B cell (primary cell): Measurements from ENCODE around the gene MED31. TPM values are rescaled to one million over a fixed set of nuclear protein-coding genes. Genes with fewer than 3 reads are reported as not detected.
A peak's percentile ranks its signal among the peaks of the same experiment; 100 is the strongest.
"Not testable (repeated sequence)": the region's sequence is repeated elsewhere in the genome, so short reads cannot be mapped to it uniquely, and the experiment has no call there.

Source experiments
- ATAC-seq: fragments of 200-7000 bp; cut with Tn5 transposase; one replicate; pipeline ENCODE4 v1.10.0; 2021; ENCODE audit warnings: low read depth, mild to moderate bottlenecking, moderate number of reproducible peaks, moderate library complexity
- CTCF ChIA-PET: fragments of 350-600 bp; sonication (Branson Sonifier 250); formaldehyde crosslinking; loops from one replicate; lab custom pipeline; 2021; ENCODE audit warnings: antibody characterized with exemption, inconsistent platforms; lab: Charles Lee
- POLR2A ChIA-PET: fragments of 350-600 bp; sonication (Branson Sonifier 250); formaldehyde crosslinking; loops from one replicate; lab custom pipeline; 2021; ENCODE audit warnings: antibody characterized with exemption; lab: Charles Lee
- DNase-seq: peaks from one replicate; pipeline ENCODE4 v3.0.0; 2013
- H2AFZ ChIP-seq: 2 replicates; pipeline ENCODE4 v1.6.1; 2012; ENCODE audit warnings: mild to moderate bottlenecking, low read depth, low read length; ENCODE audit not compliant: insufficient read depth, poor library complexity, severe bottlenecking
- H3K27ac ChIP-seq, 2 donors: 1 replicate in 1 of 2; 2 replicates in 1 of 2; pipeline ENCODE4 v1.5.1; 2012 to 2013; ENCODE audit warnings: low read length in 2 of 2, mild to moderate bottlenecking in 2 of 2, moderate library complexity in 1 of 2
- H3K27me3 ChIP-seq, 4 experiments: fragments of 200-600 bp in 1 of 4; sonication (generic) in 1 of 4; replicated peaks in 1 of 4; 1 replicate in 2 of 4; 2 replicates in 2 of 4; pipeline versions ENCODE4 v1.6.1 to v1.7.0; 2013 to 2016; ENCODE audit warnings: low read length in 3 of 4, mild to moderate bottlenecking in 2 of 4, mixed read lengths in 1 of 4, moderate library complexity in 1 of 4; ENCODE audit not compliant: insufficient read depth in 4 of 4, control insufficient read depth in 3 of 4; ENCODE audit errors: control extremely low read depth in 1 of 4
- H3K36me3 ChIP-seq, 2 experiments: replicated peaks in 1 of 2; 1 replicate in 1 of 2; 2 replicates in 1 of 2; pipeline versions ENCODE4 v1.6.1 to v1.7.1; 2013; ENCODE audit warnings: low read length in 1 of 2; ENCODE audit not compliant: insufficient read depth in 2 of 2, control insufficient read depth in 1 of 2; ENCODE audit errors: control extremely low read depth in 1 of 2, extremely low read depth in 1 of 2
- H3K4me1 ChIP-seq, 2 donors: fragments of 200-600 bp in 1 of 2; sonication (generic) in 1 of 2; 1 replicate in 1 of 2; 2 replicates in 1 of 2; pipeline versions ENCODE4 v1.5.1 to v1.6.1; 2013 to 2017; ENCODE audit warnings: low read length in 2 of 2; ENCODE audit not compliant: control insufficient read depth in 2 of 2, insufficient read depth in 2 of 2
- H3K4me2 ChIP-seq: replicated peaks from 2 replicates; pipeline ENCODE3; 2012; ENCODE audit warnings: mild to moderate bottlenecking, low read depth, low read length; ENCODE audit not compliant: poor library complexity, severe bottlenecking
- H3K4me3 ChIP-seq, 5 experiments: fragments of 200-600 bp in 1 of 5; sonication (generic) in 1 of 5; 1 replicate in 3 of 5; 2 replicates in 2 of 5; pipeline versions ENCODE4 v1.5.1 to v1.7.0; 2011 to 2016; ENCODE audit warnings: low read length in 4 of 5, mild to moderate bottlenecking in 4 of 5, low read depth in 2 of 5, control low read depth in 1 of 5, moderate library complexity in 1 of 5; ENCODE audit not compliant: insufficient read depth in 1 of 5; ENCODE audit errors: control extremely low read depth in 1 of 5, extremely low read depth in 1 of 5
- H3K79me2 ChIP-seq: fragments of 200-600 bp; sonication (generic); one replicate; pipeline ENCODE4 v1.6.0; 2016; ENCODE audit warnings: low read length; ENCODE audit not compliant: control insufficient read depth, insufficient read depth
- H3K9ac ChIP-seq: fragments of 200-600 bp; sonication (generic); 2 replicates; pipeline ENCODE4 v1.6.1; 2017; ENCODE audit warnings: mild to moderate bottlenecking, low read length, moderate library complexity
- H3K9me3 ChIP-seq, 3 donors: one replicate each; pipeline versions ENCODE4 v1.6.1 to v1.7.1; 2013; ENCODE audit warnings: low read length in 2 of 3; ENCODE audit not compliant: control insufficient read depth in 2 of 3, insufficient read depth in 1 of 3; ENCODE audit errors: control extremely low read depth in 1 of 3
- H4K20me1 ChIP-seq: 2 replicates; pipeline ENCODE4 v1.6.0; 2012; ENCODE audit warnings: mild to moderate bottlenecking, low read length; ENCODE audit not compliant: insufficient read depth, control insufficient read depth, poor library complexity, severe bottlenecking
- H3K27ac Mint-ChIP-seq: one replicate; pipeline ENCODE4 v1.8.0; 2021; ENCODE audit warnings: mixed read lengths
- H3K27me3 Mint-ChIP-seq: one replicate; pipeline ENCODE4 v1.8.0; 2021; ENCODE audit warnings: mixed read lengths
- H3K4me1 Mint-ChIP-seq: one replicate; pipeline ENCODE4 v1.8.0; 2021; ENCODE audit warnings: mixed read lengths
- H3K4me3 Mint-ChIP-seq: one replicate; pipeline ENCODE4 v1.8.0; 2021; ENCODE audit warnings: mixed read lengths
- H3K9me3 Mint-ChIP-seq: one replicate; pipeline ENCODE4 v1.8.0; 2022; ENCODE audit warnings: mixed read lengths; ENCODE audit not compliant: insufficient read depth
- CTCF ChIP-seq: fragments of 200-600 bp; IDR thresholded peaks from one replicate; pipeline ENCODE4 v1.8.0; 2022; ENCODE audit warnings: antibody characterized with exemption, mild to moderate bottlenecking
- EZH2 ChIP-seq: IDR thresholded peaks from 2 replicates; pipeline ENCODE4 v1.6.1; 2012; ENCODE audit warnings: borderline replicate concordance, low read depth, mild to moderate bottlenecking, moderate library complexity, low read length; ENCODE audit not compliant: insufficient read depth, poor library complexity, severe bottlenecking
- WGBS: methylation state at CpG from one replicate; pipeline ENCODE4 v1.1.5; 2013; ENCODE audit warnings: missing lambda C conversion rate; ENCODE audit not compliant: insufficient coverage; 5-methylcytosine and 5-hydroxymethylcytosine counted together
- intact Hi-C: fragments of 100-400 bp; cut with micrococcal nuclease; formaldehyde crosslinking; loops from one replicate; pipeline ENCODE4 v1.10.0; 2022
- polyA plus RNA-seq: library from polyadenylated mRNA; depleted of rRNA; stranded (reverse); fragments of >200 nt; gene quantifications from 2 replicates; pipeline ENCODE4 v1.2.3, GENCODE V29; 2012
- total RNA-seq, 2 donors: library from RNA; stranded (reverse); fragments of 120-200 nt in 1 of 2; gene quantifications; 1 replicate in 1 of 2; 2 replicates in 1 of 2; pipeline versions ENCODE4 v1.2.3 to v1.2.4, GENCODE V29; 2013 to 2022

MED31 gene
- total and polyA plus RNA-seq, 2 donors (not counting 1 experiment from before 2014, with no cell fraction given) = 9.2 to 25.5 TPM

GRCh38 chr17:6666557-6666956 lies 15.2 kb upstream of the MED31 start:
- H3K4me1 ChIP-seq = peaks cover 12 to 25% of the 10 kb centered on the region in 2 donors
- Mint-ChIP-seq H3K4me1 (peaks cover 32% of the 10 kb centered on the region), H3K4me3 (no peak overlapping the region), H3K9me3 (no peaks in the 10 kb centered on the region), H3K27ac (no peak overlapping the region), H3K27me3 (no peaks in the 10 kb centered on the region)
- POLR2A ChIA-PET = interaction anchor here (0.9 kb wide), 1 partner anchor 15 kb away, joined by 3 read pairs; the partner anchor contains the start of genes C17orf100 and MED31
- no peaks in the 10 kb centered on the region for H3K27me3 ChIP-seq
- intact Hi-C loops = loop anchor here (1.0 kb wide), 1 partner anchor 177 kb away; no protein-coding TSS in a partner anchor
- no peak overlapping the region for H3K9ac ChIP-seq
- no peaks in the 10 kb centered on the region for H3K9me3 ChIP-seq
- H3K36me3 ChIP-seq = peaks cover 0 to 23% of the 10 kb centered on the region in 2 experiments
- ATAC-seq (no peak), DNase-seq (no peak)
- H2AFZ ChIP-seq = no peak overlapping the region
- CTCF ChIA-PET = interaction anchor here (0.8 to 2.4 kb wide), 12 partner anchors 9 to 244 kb away, joined by 3 to 15 read pairs (median 4); no protein-coding TSS in a partner anchor
- H4K20me1 ChIP-seq = peaks cover 21% of the 10 kb centered on the region
- no peak overlapping the region for H3K4me3 ChIP-seq
- H3K4me2 ChIP-seq = no peak overlapping the region
- no peak for TF ChIP-seq EZH2
- TF ChIP-seq CTCF = no peak
- 85% methylated on average over 6 of the region's 6 CpGs for whole genome bisulfite sequencing
- no peak overlapping the region for H3K27ac ChIP-seq
- peaks cover 33% of the 10 kb centered on the region for H3K79me2 ChIP-seq

GRCh38 chr17:6666077-6666521 lies 14.7 kb upstream of the MED31 start:
- peaks cover 0 to 23% of the 10 kb centered on the region in 2 experiments for H3K36me3 ChIP-seq
- H3K4me2 ChIP-seq = peak overlapping the region; percentile 42
- H3K4me1 ChIP-seq = peaks cover 17 to 30% of the 10 kb centered on the region in 2 donors
- no peak overlapping the region for H3K4me3 Mint-ChIP-seq
- H4K20me1 ChIP-seq = peaks cover 16% of the 10 kb centered on the region
- H3K9me3 ChIP-seq = no peaks in the 10 kb centered on the region
- H3K79me2 ChIP-seq = peaks cover 31% of the 10 kb centered on the region
- intact Hi-C loops = loop anchor here (1.0 kb wide), 1 partner anchor 177 kb away; no protein-coding TSS in a partner anchor
- no peak overlapping the region for H3K9ac ChIP-seq
- H2AFZ ChIP-seq = peak overlapping the region; percentile 31
- TF ChIP-seq EZH2 = no peak
- TF ChIP-seq CTCF = peak; percentile 84
- DNase-seq = peak; percentile 70
- no peaks in the 10 kb centered on the region for H3K27me3 ChIP-seq
- H3K4me1 Mint-ChIP-seq = peaks cover 37% of the 10 kb centered on the region
- no peak overlapping the region for H3K27ac ChIP-seq
- 25% methylated on average over 9 of the region's 9 CpGs for WGBS
- CTCF ChIA-PET = interaction anchor here (0.8 to 2.4 kb wide), 11 partner anchors 8 to 245 kb away, joined by 3 to 15 read pairs (median 4); no protein-coding TSS in a partner anchor
- H3K27ac Mint-ChIP-seq = no peak overlapping the region
- peak; percentile 89 for ATAC-seq
- POLR2A ChIA-PET = interaction anchor here (0.9 kb wide), 1 partner anchor 15 kb away, joined by 3 read pairs; the partner anchor contains the start of genes C17orf100 and MED31
- no peak overlapping the region for H3K4me3 ChIP-seq
- no peaks in the 10 kb centered on the region for H3K9me3 Mint-ChIP-seq
- no peaks in the 10 kb centered on the region for H3K27me3 Mint-ChIP-seq

GRCh38 chr17:6663200-6663599 lies 11.8 kb upstream of the MED31 start:
- POLR2A ChIA-PET, ATAC-seq, H3K4me3 ChIP-seq, H3K27me3 Mint-ChIP-seq, H3K9me3 ChIP-seq, H4K20me1 ChIP-seq, H2AFZ ChIP-seq, H3K27me3 ChIP-seq, DNase-seq, H3K4me2 ChIP-seq, H3K27ac Mint-ChIP-seq, H3K9me3 Mint-ChIP-seq, intact Hi-C loops, H3K27ac ChIP-seq, H3K4me3 Mint-ChIP-seq, H3K9ac ChIP-seq: not testable (repeated sequence)
- CTCF ChIA-PET = interaction anchor here (1.1 kb wide), 1 partner anchor 248 kb away, joined by 4 read pairs; no protein-coding TSS in a partner anchor
- WGBS = 97% methylated on average over 14 of the region's 14 CpGs
- H3K36me3 ChIP-seq = peaks cover 0 to 11% of the 10 kb centered on the region in 2 experiments
- peaks cover 38% of the 10 kb centered on the region for H3K79me2 ChIP-seq
- peaks cover 57% of the 10 kb centered on the region for H3K4me1 Mint-ChIP-seq
- H3K4me1 ChIP-seq = peaks cover 34 to 54% of the 10 kb centered on the region in 2 donors
